HL-60 (cell line): ENCODE data around the gene CBFA2T2.
A peak's percentile ranks its signal among the peaks of the same experiment; 100 is the strongest.

ENCODE experiments used
- DNase-seq, 2 experiments: peaks; one replicate each; pipeline ENCODE4 v3.0.0-alpha.2; 2010 to 2020; ENCODE audit warnings: low read depth in 1 of 2, low spot score in 1 of 2
- H3K27ac ChIP-seq: fragments of 250-450 bp; sonication (Bioruptor Pico); replicated peaks from 2 replicates; pipeline ENCODE4 v1.5.1; 2020; ENCODE audit warnings: mild to moderate bottlenecking, moderate library complexity
- H3K27me3 ChIP-seq: fragments of 250-450 bp; sonication (Bioruptor Pico); 2 replicates; pipeline ENCODE4 v1.5.1; 2021; ENCODE audit warnings: mild to moderate bottlenecking, moderate library complexity; ENCODE audit not compliant: insufficient read depth, poor library complexity, severe bottlenecking
- H3K4me3 ChIP-seq: replicated peaks from 2 replicates; pipeline ENCODE4 v1.5.1; 2011; ENCODE audit warnings: mild to moderate bottlenecking, control low read depth, low read length; ENCODE audit not compliant: insufficient read depth
- CTCF ChIP-seq: IDR thresholded peaks from one replicate; pipeline ENCODE4 v1.5.1; 2011; ENCODE audit warnings: low read length, control low read depth, inconsistent platforms; ENCODE audit not compliant: insufficient read depth
- GABPA ChIP-seq: IDR thresholded peaks from 2 replicates; pipeline ENCODE4 v1.6.1; 2012; ENCODE audit warnings: low read depth
- POLR2AphosphoS5 ChIP-seq: IDR thresholded peaks from 2 replicates; pipeline ENCODE4 v1.6.1; 2012; ENCODE audit warnings: low read depth
- REST ChIP-seq: IDR thresholded peaks from 2 replicates; pipeline ENCODE4 v1.6.1; 2012; ENCODE audit warnings: low read depth; ENCODE audit not compliant: insufficient replicate concordance
- SPI1 ChIP-seq: IDR thresholded peaks from 2 replicates; pipeline ENCODE4 v1.6.1; 2012; ENCODE audit warnings: low read depth, mild to moderate bottlenecking, borderline replicate concordance

CBFA2T2 gene

GRCh38 chr20:33676652-33677645 is 187.1 kb downstream of the CBFA2T2 start:
- Histone ChIP-seq H3K27ac (no peak overlapping the region), H3K27me3 (no peaks in the 10 kb centered on the region), H3K4me3 (no peak overlapping the region)
- TF ChIP-seq POLR2AphosphoS5, result 0 out of 2 replicates have a peak, but pooled peaks have one; percentile 1
- no peak for TF ChIP-seq SPI1
- DNase-seq, result no peak

- no peak for DNase-seq
- peak; percentile 18; the same call in 1 of the 2 replicates for TF ChIP-seq POLR2AphosphoS5
- TF ChIP-seq CTCF, result no peak
- no peak overlapping the region for H3K27ac ChIP-seq
Measured at GRCh38 chr20:33677991-33678702, 188.3 kb downstream of the CBFA2T2 start.

GRCh38 chr20:33679758-33680485 is 190.0 kb downstream of the CBFA2T2 start:
- no peaks in the 10 kb centered on the region for H3K27me3 ChIP-seq
- no peak for TF ChIP-seq POLR2AphosphoS5
- TF ChIP-seq SPI1, result no peak
- TF ChIP-seq REST, result no peak
- no peak for TF ChIP-seq GABPA
- no peak for TF ChIP-seq CTCF
- H3K27ac ChIP-seq, result no peak overlapping the region

More at GRCh38 chr20:33677991-33678702, 188.3 kb downstream of the CBFA2T2 start:
- H3K4me3 ChIP-seq, result no peak overlapping the region
- no peaks in the 10 kb centered on the region for H3K27me3 ChIP-seq

GRCh38 chr20:33680686-33681085 is 190.8 kb downstream of the CBFA2T2 start:
- Histone ChIP-seq H3K27me3 (no peaks in the 10 kb centered on the region), H3K4me3 (no peak overlapping the region), H3K27ac (no peak overlapping the region)
- TF ChIP-seq SPI1 (no peak), CTCF (no peak), REST (no peak), GABPA (no peak)
- DNase-seq, result no peak

More at GRCh38 chr20:33679758-33680485, 190.0 kb downstream of the CBFA2T2 start:
- DNase-seq, result no peak
- no peak overlapping the region for H3K4me3 ChIP-seq
